ENCODE data around the gene TRPM2.

Gene TRPM2

DNA sequence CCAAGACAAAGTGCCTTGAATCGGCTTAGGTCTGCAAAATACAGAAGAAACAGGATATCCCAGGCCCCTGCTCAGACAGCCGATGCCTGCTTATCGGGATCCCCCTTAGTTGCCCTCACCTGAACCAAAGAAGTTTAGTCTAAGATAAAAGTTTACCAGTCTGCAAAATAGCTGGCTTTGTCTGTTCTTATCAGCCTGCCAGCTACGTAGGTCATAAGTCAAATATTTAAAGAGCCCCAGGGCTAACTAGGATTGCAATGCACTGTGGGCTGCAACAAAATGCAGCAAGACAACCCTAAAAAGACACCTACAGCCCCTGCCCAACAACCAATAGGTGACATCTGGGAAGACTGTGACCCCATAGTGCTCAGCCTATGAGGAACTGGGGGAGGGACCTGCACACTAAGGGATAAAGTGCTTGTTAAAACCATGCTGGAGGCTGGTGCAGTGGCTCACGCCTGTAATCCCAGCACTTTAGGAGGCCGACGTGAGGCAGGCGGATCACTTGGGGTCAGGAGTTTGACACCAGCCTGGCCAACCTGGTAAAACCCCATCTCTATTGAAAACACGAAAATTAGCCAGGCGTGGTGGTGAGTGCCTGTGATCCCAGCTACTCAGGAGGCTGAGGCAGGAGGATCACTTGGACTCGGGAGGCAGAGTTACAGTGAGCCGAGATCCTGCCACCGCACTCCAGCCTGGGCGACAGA is 129.3 kb downstream of the TRPM2 start:
- H3K4me3 ChIP-seq (ENCODE audit: low read length): no peak overlapping the region
- peak; percentile 57 for DNase-seq (ENCODE audit: low read depth, low spot score)

DNA sequence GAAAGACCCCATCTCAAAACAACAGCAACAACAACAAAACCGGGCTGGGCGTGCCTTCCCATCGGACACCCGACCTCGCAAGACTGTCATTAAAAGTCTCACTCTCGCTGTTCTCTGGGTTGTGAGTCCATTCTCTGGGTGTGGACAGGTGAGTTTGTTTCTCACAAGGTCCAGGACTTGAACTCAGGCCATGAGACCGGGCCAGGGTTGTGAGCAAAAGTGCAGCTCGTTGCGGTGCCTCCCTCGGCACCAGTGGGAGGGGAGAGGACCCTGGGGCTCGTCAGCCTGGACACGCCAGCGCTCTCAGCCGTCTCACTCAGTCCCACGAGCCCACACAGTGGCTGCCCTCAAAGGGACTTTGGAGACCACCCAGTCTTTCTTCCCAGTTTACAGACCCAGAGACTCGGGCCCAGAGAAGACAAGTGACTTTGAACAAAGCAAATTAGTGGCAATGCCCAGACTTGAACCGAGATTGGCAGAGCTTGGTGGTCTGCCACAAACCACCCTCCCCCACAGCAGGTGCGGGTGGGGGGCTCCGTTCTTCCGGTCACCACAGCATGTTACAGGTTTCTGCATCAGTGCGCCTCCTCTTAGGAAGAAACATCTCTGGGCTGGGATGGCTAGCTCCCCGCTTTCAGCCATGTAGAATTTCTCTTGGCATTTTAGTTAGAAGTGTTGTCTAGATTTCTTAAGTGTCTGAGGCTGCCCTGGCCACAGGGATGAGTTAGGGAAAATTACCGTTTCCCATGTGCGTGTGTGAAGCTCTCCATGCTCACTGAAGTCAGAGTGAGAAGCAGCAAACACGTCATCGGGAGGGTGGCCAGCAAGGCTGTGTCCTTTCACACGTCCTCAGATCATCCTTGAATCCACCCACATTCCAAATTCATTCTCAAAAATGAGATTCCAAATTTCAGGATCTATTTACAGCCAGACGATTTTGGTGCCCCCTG is 130.1 kb downstream of the TRPM2 start:
- no peak overlapping the region for H3K4me3 ChIP-seq (ENCODE audit: low read length)
- no peak for DNase-seq (ENCODE audit: low read depth, low spot score)

DNA sequence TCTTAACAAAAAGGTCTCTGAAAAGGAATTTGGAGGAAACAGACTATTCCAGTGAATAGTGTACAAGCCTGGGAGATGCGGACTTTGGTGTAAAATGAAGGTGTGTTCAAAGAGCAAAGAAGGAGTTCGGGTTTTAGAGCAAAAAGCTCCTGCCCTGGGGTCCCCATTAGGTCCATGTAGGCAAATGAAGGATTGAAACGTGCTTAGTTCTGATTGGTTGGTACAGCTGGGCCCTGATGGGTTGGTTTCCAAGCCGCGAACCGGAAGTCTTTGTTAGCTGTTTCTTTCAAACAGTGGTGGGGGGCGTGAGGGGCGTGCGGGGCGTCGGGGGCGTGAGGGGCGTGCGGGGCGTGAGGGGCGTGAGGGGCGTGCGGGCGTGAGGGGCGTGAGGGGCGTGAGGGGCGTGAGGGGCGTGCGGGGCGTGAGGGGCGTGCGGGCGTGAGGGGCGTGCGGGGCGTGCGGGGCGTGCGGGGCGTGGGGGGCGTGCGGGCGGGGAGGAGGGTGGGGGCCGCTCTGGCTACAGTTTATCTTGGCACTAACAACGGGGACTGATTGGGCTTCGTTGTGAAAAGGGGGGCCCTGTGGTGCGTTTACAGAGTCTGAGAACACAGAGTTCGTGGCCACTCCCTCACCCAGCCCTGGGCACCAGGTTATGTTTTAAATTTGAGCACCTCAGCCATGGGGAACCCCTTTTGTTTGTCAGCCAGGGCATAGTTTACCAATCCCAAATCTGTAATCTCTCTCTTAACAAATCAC is 131.3 kb downstream of the TRPM2 start:
- DNase-seq (ENCODE audit: low read depth, low spot score): no peak
- H3K4me3 ChIP-seq (ENCODE audit: low read length): no peak overlapping the region

DNA sequence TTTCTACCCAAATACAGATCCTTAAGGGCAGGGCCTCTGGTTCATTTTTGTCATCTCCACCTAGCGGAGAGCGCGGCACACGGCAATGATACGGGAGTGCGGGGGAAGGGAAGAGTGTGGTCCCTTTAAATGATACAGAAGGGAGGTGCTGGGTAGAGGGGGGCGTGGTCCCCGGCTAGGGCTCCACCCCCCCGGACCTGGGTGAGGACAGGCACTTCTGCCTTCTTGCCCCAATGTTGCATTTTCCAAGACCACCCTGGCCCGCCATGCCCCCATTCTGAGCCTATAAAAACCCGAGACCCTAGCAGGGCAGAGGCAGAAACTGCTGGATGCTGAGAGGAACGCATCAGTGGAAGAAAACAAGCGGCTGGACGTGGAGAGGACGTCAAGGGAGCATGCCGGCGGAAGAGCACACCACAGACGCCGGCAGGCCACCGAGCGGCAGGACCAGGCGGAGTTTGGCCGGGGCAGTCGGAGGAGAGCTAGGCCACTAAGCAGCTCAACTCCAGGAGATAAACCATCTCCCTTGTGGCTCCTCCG is 131.9 kb downstream of the TRPM2 start:
- peak overlapping the region; percentile 28 for H3K4me3 ChIP-seq (ENCODE audit: low read length)
- peak; percentile 63 for DNase-seq (ENCODE audit: low read depth, low spot score)

DNA sequence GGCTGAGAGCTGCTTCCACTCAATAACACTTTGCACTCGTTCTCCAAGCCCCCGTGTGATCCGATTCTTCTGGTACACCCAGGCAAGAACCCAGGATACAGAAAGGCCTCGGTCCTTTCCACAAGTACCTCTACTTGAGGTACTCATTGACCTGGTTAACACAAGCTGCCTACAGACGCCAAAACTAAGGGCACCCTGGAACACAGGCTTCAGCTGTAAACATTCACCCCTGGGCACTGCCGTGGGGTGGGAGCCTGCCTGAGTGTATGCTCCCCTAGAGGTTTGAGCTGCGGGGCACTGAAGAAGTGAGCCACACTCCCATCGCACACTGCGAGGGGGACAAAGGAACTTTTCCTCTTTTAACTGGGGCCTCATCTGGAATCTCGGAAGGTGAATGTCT is 132.4 kb downstream of the TRPM2 start:
- H3K4me3 ChIP-seq (ENCODE audit: low read length): peak overlapping the region; percentile 28
- DNase-seq (ENCODE audit: low read depth, low spot score): no peak

DNA sequence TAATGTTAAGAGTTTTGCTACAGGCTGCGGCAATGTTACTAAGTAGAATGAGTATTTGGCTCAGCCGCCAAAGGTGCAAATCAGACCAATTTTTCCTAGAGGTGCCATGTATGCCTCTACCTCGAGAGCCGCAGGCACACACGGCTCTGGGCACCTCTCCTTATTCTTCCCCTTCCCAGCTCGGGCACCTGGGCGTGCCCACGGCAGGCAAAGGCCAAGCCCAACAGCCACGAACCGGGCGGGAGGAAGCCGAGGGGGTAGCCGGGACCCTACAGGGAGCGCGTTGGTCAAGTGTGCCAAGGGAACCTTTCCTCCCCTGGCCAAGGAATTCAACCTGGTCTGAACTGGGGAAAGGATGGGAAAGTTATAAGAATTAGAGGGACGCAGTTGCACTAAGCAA is 132.9 kb downstream of the TRPM2 start:
- peak overlapping the region; percentile 28 for H3K4me3 ChIP-seq (ENCODE audit: low read length)
- no peak for DNase-seq (ENCODE audit: low read depth, low spot score)

DNA sequence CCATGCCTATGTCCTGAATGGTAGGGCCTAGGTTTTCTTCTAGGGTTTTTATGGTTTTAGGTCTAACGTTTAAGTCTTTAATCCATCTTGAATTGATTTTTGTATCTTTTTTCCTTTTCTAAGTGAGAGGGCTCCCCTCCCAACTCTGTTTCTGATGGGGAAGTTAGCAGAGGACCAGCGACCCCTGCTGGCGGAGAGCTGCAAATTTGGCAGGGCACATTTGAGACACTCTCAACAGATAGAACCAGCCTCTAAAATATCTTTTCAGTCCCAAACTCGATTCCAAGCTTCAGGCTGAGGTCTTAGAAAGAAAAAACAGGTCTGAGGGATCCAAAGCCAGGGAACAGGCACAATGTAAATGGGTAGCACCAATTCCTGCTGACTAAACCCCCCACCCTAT is 134.4 kb downstream of the TRPM2 start:
- no peak overlapping the region for H3K4me3 ChIP-seq (ENCODE audit: low read length)
- DNase-seq (ENCODE audit: low read depth, low spot score): no peak

DNA sequence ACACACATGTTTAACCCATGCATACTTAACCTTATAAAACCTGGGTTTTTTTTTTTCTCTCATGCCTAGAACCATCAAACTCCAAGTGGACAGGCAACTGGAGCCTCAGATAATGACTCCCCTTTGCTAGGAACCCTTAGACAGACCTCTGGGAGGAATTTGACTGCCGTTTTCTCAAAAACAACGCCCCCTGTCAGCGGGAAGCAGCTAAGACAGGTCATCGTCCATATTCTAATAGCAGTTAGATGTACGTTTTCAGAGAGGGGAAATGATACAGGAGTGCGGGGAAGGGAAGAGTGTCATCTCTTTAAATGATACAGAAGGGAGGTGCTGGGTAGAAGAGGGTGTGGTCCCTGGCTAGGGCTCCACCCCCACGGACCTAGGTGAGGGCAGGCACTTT is 136.5 kb downstream of the TRPM2 start:
- no peak overlapping the region for H3K4me3 ChIP-seq (ENCODE audit: low read length)
- DNase-seq (ENCODE audit: low read depth, low spot score): no peak

DNA sequence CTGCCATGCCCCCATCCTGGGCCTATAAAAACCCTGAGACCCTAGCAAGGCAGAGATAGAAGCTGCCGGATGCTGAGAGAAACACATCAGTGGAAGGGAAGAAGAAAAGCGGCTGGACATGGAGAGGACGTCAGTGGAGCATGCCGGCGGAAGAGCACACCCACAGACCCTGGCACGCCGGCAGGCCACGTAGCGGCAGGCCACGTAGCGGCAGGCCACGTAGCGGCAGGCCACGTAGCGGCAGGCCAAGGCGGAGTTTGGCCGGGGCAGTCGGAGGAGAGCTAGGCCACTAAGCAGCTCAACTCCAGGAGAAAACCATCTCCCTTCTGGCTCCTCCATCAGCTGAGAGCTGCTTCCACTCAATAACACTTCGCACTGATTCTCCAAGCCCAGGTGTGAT is 137.0 kb downstream of the TRPM2 start:
- H3K4me3 ChIP-seq (ENCODE audit: low read length): no peak overlapping the region

DNA sequence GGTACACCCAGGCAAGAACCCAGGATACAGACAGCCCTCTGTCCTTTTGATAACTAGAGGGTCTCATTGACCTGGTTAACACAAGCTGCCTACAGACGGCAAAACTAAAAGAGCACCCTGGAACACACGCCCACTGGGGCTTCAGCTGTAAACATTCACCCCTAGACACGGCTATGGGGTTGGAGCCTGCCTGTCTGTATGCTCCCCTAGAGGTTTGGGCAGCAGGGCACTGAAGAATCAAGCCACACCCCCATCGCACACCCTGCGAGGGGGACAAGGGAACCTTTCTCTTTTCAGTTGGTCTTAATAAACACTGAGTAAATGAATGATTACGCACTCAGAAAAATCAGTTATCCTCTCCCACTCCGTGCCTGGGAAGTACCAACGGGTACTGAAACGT is 137.4 kb downstream of the TRPM2 start:
- DNase-seq (ENCODE audit: low read depth, low spot score): no peak
- no peak overlapping the region for H3K4me3 ChIP-seq (ENCODE audit: low read length)

More for the DNA sequence above, 137.0 kb downstream of the TRPM2 start:
- no peak for DNase-seq (ENCODE audit: low read depth, low spot score)

Measured in Jurkat, Clone E6-1 (cell line).